Fibroblast of skin of right quadriceps (primary cell): ENCODE data around the gene NPPC.
A peak's percentile ranks its signal among the peaks of the same experiment; 100 is the strongest.
"Not testable (repeated sequence)": the region's sequence is repeated elsewhere in the genome, so short reads cannot be mapped to it uniquely, and the experiment has no call there.

ENCODE experiments used
- DNase-seq: peaks from one replicate; pipeline ENCODE4 v3.0.0-alpha.2; 2013

The NPPC gene

DNA sequence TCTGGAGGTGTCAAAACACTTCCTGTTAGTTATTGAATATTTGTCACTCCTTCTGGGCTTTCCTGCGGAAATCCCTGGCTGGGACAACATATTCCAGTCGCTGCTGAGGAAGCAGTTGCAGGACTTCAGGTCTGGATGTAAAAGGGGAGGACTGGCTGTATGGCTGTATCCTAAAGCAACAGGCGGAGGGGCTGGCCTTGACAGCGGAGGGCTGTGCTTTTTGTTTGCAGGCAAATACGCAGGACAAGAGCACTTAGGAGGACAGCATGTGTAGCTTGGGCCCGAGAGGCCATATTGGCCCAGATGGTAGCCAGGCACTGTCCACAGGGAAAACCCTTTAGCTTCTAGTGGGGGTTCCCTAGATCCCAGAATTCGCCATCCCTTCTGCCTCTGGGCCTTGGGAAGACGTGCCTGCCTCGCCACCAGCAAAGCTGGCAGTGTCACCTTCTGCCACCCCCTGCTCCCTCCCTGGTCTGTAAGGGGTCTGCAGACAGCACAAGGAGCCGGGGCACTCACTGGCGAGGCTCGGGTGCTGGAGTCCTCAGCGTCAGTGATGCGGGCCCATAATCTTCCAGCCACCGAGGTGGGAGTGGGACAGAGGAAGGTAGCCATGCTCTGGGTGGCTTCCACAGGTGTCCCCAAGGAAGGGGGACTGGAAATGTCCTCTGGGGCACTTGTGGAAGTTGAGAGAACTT lies 6.7 kb downstream of the NPPC start:
- DNase-seq = no peak

DNA sequence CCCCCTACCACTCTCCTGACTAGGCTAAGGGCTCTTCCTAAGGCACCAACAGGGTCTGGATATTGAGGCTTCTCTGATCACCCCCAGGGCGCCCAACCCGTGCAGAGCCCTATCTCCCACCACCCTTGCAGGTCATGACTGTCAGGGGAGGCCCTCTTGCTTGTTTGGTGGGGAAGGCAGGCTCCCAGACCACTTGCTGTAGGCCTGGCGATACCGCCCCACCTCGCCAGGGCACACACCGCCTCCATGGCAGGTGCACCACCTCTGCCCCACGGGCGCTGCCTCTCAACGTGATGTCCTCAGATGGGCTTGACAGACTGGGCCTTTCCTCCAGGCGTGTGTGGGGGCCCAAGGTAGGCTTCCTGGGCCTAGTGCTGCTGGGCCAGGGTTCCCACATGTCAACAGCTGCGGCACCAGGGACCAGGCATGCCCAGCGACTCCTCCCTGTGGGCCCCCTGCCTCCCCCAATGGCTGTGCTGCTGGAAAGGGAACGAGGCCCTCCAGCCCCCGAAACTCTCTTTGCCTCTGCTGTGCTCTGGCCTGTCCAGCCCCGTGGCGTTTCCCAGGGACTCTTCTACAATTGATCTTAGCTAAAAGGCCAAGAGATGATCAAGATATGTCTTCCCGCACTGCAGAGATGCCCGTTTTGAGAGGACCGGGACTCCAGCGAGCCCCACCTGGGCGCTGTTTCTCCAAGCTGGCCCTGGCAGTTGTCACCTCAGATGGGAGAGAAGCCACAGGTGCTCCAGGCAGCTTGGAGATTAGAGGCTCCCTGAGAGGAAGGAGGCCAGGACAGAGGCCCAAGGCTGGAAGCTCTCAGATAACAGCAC lies 7.5 kb downstream of the NPPC start:
- no peak for DNase-seq

DNA sequence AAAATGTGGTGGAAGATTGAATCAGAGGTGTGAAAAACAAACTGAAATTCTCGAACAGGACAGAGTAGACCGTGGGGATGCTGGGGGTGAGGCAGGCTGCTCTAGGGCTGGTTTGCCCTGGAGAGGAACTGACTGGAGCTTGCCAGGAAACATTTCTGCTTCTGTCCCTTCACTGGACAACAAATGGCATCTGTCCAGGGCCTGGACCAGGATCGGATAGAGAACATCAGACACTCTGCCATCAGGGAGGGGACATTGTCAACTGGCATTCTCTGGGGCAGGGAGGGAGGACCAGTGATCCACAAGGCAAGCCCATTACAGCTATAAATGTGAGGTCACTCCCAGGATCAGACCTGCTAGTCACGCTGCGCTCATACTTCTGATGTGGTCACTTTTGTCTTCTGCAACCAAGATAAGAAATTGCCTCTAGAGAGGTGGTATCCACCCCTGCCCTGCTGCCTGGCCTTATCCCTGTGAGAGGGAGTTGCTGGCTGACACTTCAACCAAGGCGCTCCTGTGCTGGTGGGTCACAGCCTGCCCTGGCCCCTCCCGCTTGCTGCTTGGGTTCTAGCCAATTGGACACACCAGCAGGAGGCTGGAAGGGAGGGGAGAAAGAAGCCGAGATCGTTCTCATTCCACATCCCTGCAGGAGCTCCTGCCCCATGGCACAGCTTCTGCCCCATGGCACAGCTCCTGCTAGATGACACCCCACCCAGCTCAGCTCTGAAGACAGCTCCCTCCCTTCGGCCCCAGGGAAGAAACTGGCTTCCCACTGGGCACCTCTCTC lies 8.7 kb downstream of the NPPC start:
- no peak for DNase-seq

DNA sequence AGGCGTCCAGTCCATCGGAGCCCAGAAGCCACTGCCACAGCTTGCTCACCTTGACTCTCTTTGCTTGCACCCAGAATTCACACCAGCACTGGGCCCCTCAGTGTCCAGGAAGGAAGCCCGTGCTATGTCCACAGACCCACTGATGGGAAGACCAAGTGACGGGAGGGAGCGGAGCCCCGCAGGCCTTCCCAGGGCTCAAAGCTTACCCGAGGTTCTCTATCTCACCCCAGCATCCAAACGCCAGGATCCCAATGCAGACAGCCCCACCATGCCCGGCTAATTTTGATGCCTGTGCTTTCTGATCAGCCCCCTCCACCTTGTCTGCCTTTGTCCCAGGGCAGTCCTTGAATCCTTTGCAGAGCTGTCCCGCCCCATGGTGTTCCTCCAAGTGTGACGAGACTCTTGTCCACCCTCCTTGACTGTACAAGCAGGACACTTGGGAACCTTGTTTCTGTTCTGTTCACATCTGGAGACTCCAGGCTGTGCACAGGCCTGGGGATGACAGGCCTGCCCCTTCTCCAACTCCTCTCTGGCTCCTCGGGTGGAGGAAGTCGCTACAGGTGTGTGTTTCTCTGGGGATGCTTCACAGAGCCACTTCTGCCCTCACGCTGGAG lies 12.0 kb downstream of the NPPC start:
- DNase-seq = no peak

DNA sequence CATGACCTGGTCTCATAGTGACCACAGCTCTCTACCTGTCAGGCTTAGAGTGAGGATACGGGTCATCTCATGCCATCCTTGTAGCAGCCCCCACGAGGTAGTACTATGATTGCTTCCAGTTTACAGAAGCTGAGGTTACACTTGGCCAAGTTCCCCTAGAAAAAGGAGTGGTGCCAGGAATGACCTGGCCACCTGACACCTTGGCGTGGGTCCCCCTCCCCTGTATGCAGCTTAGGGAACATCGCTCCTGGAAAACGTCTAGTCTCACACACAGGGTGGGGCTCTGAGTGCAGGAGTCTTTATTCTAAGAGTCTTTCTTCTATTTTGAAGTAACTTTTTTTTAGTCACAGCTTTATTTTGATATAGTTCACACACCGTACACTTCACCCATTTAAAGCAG lies 14.8 kb downstream of the NPPC start:
- DNase-seq = no peak

DNA sequence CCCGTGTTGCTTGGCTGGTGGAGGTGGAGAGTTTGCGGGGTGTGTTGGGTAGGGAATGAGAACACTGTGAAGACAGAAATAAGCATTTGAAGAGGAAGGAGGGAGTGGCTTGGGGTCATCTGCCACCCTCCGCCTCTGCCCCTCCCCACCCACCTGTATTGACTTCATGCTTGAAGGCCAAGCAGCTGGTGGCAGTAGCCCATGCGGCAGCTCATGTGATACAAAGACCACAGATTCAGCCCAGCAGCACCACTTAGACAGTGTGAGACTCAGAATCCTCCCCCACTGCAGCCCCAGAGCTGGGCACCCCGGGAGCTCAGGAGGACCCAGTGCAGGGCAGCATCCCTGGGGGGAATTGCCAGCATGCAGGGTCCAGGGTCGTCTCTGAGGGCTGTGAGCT lies 15.4 kb downstream of the NPPC start:
- no peak for DNase-seq

DNA sequence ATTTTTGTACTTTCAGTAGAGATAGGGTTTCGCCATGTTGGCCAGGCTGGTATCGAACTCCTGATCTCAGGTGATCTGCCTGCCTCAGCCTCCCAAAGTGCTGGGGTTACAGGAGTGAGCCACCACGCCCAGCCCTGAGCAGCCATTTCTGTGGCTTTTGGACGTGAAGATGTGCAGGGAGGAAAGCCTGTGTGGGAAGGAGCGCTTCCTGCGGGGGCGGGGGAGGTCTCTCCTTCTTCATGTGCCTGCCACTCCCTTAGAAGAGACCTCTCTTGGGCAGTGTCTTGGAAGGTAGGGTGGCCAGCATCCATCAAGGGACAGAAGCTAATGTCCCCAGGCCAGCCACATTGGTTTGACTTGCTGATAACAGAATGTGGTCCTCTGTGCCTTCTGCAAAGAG lies 16.0 kb downstream of the NPPC start:
- not testable (repeated sequence) for DNase-seq

DNA sequence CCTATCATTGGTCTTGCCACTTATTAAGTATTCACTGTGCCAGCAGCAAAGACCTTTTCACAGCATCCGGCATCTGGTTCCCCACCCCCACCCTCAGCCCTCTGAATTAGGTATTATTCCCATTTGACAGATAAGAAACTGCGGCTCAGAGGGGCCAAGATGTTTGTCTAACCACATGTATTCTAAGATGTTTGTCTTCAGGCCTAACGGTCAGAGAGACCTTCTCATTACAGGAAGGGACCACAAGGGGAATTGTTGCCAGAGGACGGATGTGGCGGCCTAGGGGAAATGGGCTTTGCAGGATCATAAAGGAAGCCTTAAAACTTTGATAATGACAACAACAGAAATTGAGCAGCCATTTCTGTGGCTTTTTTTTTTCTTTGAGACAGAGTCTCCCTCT lies 16.6 kb downstream of the NPPC start:
- no peak for DNase-seq

DNA sequence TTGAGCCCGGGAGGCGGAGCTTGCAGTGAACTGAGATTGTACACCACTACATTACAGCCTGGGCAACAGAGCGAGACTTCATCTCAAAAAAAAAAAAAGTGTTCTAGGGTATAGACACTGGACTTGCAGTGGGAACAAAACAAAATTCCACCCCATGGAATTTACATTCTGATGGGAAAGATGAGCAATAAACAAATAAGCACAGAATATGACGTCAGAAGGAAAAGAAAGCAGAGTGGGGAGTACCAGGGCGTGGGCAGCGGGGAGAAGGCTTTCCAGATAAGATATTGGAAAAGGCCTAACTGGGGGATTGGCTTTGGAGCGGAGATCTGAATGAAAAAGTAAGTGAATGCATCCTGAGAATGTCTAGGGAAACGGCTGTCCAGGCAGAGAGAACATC lies 17.6 kb downstream of the NPPC start:
- DNase-seq = no peak

DNA sequence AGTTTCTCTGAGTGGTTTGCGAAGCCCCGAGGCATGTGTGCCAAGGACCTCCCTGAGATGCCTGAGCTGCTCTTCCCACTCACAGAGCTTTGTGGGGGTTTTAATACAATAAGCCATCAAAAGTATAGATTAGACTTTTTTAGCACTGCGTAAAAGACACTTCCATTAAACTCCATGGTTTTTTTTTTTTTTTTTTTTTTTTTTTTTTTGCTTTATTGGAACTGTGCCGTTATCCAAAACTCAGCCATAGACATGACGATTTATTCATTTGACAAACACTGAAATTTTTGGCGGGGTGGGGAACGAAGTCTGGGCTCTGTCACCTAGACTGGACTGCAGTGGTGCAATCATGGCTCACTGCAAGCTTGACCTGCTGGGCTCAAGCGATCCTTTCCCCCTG lies 18.4 kb downstream of the NPPC start:
- DNase-seq = no peak

DNA sequence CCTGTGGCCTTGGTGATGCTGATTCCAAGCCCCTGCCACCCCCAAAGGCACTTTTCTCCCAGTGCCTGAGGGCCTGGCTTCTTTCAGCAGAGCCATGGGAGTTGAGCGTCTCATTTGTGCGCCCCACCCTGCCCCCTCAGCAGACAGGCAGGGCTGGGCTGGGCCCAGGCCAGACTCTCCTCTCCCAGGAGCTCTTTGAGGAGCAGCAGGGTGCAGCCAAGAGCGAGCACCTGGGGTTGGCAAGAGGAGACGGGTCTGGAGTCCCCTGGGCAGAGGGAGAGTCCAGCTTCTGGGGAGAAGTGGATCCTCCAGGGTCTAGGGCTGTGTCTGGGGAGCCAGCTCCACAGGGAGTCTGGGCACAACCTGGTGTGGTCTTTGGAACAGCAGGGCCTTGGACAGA lies 21.2 kb downstream of the NPPC start:
- DNase-seq = no peak

DNA sequence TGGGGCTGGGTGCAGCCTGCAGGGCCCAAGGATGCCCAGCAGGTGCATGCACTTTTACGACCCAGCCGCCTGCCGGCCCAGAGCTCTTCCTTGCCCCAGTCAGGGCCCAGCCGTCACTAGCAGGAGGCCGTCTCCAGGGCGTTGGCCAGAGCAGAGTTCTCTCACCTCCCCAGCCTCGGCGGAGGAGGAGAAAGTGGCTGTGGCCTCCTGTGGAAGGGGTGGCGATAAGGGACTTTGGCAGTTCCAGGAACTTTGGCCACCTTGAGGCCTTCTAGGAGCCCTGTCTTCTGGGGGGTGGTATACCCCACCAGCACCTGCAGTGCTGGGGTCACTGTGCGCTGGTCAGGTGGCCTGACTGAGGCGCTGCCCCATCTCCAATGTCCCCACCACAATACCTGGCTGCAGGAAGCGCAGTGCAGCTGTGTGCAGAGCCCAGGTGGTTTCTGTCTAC lies 22.0 kb downstream of the NPPC start:
- no peak for DNase-seq

DNA sequence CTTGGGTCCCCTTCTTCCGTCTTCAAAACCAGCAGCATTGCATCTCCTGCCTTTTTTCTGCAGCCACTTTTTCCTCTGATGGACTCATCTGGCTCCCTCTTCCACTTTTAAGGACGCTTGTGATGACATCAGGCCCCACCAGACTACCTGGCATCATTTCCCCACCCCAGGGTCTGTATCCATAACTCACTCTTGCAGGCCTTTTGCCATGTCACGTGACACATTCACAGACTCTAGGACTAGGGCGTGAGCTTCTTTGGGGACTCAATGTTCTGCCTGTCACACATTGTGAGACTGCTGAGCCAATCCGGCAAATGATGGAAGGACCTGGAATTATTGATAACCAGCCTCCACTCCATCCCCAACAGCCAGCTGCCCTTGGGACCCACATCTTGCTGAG lies 23.6 kb downstream of the NPPC start:
- no peak for DNase-seq

DNA sequence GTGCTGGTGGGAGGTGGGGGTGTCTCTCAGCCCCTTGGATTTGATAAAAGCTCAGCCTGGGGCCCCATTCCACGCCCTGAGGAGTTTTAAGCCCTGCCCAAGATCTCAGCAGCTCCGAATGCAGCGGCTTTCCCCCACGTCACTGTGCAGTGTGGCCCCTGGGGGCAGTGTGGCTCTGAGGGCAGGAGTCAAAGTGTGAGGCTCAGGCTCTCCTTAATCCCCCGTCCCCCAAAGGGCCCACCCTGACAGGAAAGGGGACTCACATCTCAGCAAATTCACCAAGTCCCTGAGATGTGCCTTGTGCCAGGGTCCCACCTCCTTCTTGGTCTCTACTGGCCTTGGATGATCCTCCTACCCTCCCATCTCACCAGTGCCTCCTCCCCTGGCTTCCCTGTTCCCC lies 25.2 kb downstream of the NPPC start:
- no peak for DNase-seq

DNA sequence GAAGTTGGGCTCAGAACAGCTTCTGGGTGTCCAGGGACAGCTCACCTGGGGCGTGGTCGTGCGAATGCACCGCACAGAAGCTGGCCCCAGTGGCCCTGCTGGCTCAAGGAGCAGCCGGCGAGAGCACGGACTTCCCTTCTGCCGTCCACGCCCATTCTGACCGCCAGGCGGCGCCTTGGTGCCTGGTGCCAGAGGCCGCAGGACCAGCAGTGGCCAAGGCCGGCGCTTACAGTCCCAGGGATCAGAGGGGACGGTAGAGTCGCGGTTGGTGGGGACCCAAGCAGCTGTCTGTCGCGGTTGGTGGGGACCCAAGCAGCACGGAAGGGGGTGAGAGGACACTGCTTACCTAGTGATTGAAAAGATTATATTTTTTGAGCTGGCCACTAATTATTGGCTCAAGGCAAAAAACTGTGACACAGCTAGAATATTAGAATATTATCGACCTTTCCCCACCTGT lies 25.7 kb downstream of the NPPC start:
- peak; percentile 34 for DNase-seq

DNA sequence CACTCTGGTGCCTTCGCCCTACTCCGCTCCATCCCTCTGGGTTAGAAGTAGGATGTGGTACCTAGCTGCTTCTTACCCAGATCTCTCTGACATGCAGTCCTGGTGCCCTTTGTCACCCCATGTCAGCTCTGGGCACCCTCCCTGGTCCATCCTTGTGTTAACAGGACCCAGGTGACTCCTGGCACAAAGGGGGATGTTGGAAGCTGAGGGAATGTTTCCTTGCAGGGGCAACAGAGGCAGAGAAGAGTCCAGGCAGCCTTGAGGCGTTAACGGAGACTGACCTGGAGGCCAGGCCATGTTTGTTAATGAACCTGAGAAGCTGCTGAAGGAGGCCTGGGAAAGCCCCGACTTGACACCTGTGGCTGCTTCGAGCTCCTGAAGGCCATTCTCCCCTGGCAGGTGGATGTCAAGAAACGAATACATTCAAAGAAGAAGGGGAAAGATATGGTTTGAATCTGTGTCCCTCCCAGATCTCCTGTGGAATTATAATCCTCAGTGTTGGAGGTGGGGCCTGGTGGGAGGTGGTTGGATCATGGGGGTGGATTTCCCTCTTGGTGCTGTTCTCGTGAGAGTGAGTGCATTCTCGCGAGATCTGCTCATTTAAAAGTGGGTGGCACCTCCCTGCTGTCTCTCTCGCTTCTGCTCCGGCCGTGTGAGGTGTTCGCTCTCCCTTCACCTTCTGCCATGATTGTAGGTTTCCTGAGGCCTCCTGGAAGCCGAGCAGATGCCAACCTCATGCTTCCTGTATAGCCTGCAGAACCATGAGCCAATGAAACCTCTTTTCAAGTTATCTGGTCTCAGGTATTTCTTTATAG lies 31.4 kb downstream of the NPPC start:
- DNase-seq = no peak

DNA sequence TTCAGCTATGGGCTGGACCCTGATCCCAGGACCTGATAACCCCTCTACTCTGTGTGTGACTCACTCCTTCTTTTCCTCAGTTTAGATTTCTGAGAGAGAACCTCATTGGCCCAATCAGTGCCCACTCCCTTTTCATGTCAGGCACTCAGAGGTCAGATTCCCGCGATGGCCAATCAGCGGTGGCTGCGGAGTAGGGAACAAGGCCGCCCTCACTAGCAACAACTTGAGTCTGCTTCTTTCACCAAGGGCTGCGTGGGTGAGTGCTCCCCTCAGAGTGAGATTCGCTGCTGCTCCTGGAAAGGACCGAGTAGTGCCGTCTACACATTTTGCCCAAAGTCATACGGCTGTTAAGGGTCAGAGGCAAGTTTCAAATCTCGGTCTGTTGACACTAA lies 34.7 kb downstream of the NPPC start:
- DNase-seq = no peak

DNA sequence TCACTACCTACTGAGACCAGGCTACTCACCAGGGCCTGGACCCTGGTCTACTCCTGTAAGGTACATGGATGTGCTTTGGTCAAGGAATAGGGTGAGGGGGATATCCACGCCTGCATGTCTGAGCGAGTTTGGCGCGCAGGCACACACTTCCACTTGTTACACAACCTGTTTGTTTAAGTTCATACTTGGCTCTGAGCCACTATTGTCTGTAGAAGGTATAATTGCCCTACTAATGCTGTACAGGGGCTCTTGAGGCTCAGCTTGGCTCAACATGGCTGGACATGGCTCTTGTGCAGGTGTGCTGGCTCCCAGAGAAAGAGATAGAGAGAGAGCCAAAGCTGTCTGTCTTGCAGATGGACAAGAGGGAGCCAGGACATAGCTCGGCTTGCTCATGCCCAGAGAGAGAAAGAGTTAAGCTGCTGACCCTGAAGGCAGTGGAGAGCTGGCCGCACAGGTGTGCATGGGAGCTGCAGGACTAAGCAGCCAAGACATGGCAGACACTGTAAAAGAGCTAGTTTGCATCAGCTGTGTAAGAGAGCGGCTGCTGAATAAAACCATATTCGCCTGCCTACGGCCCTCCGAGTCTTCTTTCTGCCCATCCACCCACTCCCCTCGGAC lies 35.2 kb downstream of the NPPC start:
- DNase-seq = no peak

DNA sequence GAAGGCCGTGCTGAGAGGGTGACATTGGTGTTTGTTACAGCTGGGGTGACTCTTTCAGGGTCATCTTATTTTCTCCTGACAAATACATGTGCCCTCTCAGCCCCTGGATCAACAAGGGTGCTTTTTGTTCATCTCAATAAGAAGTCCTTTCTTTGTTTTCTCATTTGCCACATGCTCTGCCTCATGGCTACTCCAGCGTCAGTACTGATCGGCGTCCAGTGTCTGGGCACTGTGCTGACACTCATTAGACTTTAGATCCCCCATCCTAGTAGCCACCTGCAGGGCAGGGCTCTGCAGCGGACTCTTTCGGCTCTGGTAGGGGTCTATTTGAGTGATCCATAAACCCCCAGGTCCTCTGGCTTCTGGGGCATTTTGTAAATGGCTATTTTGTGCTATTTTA lies 38.4 kb downstream of the NPPC start:
- DNase-seq = no peak

DNA sequence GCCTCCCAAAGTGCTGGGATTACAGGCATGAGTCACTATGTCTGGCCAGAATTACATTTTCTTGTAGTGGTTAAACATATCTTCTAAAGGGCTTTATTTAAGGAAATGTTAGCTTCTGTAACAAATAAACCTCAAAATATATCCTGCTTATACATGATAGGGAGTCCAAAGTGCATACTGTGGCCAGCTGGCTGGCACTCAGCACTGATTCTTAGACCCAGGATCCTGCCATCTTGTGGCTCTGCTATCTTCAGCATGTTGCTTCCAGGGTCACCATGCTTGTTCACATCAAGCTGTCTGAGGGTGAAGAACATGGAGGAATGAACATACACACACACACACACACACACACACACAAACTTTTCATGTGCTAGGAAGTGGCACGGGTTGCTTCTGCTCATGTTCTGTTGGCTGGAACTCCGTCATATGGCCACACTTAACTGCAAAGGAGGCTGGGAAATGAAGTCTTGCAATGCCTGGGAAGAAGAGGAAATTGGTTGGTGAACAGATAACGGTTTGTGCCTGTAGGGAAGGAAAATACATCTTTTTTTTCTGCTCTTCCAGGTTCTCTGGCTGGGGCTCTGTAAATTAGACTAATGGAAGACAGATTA lies 40.0 kb downstream of the NPPC start:
- DNase-seq = no peak

DNA sequence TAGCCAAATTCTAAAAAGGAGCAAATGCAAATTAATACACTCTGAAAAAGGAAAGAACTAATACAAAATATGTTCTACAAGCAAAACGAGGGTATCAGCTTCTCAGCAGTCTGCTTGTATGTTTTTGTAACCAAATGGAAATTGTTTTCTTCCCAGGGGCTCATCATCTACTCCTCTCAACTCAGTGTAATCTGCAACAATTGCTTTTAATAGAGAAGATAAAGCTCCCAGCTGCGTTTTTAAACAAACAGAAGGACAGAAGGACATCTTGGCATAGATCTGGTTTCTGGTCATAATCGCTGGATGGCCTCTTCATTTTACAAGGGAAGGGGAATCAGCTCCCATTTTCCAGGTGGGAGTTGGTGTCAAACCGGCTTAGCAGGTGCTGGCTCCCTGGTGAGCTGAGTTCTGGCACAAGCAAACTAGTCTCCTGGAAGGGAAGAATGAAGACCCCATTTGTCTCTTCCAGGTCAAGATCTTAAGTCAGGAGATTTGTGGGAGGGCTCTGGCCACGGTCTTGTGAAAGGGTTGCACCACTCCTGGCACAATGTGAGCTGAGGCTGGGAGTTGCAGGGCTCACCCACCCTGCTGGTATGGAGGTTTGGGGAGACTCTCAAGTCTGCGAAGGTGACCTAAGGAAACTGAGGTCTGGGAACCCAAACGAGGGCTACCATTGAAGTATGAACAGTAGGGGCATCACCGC lies 41.6 kb downstream of the NPPC start:
- DNase-seq = no peak
